ENCODE measurements around the gene TXN2.
"Not testable (repeated sequence)": the region's sequence is repeated elsewhere in the genome, so short reads cannot be mapped to it uniquely, and the experiment has no call there.

Gene TXN2

DNA sequence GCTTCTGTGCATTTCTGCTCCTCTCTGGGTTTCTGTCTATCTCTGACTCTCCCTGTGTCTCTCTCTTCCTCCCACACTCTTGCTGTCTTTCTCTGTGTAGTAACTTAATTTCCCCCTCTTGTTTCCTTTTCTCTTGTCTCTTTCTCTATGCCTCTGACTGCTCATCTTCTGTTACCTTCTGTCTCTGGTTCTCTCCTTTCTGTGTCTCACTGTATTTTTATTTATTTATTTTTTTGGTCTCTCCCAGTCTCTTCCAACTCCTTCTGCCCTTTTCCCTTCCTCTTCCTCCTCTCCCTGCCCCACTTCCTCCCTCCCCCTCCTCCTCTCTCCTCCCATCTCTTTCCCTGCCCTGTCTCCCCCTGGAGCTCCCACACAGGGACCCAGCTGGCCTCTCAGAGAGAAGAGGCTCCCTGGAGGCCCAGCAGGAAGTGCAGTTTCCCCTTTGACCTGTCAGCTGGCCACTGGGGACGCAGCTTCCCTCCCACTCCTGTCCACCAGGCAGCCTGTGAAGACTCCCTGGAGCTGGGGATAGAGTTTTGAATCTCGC is 55.4 kb downstream of the TXN2 start:
- no peak for DNase-seq

DNA sequence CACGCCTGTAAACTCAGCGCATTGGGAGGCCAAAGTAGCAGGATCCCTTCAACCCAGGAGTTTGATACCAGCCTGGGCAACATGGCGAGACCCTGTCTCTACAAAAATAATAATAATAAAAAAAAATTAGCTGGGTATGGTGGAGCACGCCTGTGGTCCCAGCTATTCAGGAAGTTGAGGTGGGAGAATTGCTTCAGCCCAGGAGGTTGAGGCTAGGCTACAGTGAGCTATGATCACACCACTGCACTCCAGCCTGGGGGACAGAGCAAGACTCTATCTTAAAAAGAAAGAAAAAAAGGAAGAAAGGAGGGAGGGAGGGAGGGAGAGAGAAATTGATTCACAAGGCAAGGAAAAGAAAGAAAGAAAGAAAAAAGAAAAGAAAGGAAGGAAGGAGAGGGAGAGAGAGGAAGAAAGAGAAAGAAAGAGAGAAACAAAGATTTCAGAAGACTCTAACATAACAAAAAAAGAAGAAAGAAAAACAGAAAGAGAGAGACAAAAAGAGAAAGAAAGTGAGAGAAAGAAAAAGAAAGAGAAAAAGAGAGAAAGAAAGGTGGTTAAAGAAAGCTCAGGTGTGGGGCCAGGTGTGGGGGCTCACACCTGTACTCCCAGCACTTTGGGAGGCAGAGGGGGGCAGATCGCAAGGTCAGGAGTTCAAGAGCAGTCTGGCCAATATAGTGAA is 56.4 kb downstream of the TXN2 start:
- no peak for DNase-seq

GRCh38 chr22:36424466-36424865 is 57.0 kb downstream of the TXN2 start:
- DNase-seq: not testable (repeated sequence)

DNA sequence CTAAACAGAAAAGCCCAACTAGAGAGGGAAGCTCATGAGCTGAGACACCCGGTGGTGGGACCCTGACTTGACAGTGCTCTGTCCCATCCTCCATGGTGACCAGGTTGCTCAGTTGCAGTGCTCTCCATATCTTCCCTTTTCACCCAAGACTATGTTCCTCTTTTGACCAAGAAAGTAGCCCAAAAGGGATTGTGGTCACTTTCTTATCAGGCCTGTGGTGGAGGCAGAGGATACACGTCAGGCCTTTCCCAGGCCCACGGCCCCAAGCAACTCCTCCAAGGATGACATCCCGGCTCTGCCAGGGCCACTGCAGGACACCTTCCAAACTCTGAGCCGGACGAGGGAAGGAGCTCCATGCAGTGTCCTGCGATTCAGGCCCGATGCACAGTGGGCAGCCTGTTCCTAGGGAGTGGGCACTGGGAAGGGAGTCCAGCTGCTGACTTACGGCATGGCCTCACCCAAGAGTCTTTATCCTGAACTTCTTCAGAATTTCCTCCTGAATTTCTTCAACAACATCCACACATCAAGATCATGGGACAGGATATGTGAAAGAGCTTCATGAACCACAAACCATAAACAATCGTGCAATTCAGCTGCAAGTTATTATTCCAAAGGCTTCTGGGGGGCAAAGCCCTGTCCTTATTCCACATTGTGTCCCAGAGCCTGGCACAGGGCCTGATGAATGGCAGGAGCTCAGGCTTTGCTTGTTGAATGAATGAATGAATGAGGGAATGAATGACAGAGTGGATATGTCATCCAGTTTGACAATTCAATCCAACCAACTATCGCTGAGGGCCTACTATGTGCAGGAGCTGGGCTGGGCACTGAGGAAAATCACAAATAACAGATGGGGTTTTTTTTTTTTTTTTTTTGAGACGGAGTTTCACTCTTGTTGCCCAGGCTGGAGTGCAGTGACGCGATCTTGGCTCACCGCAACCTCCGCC is 57.7 kb downstream of the TXN2 start:
- no peak for DNase-seq

DNA sequence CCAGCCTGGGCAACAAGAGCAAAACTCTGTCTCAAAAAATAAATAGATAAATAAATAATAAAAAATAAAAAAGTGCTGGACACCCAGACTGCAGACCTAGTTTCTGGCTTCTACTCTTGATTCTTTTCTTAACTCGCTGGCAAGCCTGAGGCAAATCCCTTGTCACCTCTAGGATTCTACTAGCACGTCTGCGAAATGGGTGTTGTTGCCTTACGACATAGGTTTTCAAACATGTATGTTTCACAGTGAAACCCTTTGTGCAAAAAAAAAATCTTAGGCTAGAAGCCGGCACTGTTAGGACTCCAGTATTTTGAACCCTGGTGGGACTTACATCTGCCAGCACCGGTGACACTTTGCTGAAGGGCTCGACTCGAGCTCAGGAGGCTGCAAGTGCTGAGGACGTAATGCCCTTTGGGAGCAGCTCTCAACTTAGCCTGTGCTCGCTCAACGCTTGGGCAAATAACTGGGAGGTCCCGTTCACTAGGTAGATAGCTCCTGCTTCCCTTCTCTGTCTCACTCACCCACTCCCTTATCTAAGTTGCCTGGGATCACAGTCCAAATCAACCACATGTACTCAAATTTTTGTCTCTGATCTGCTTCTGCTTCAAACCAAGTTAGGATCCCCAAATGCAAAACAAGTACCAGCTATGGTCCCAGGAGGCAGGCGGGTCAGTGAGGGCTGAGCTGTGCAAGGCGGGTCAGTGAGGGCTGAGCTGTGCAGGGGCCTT is 59.0 kb downstream of the TXN2 start:
- DNase-seq: no peak

- no peak for DNase-seq
Measured at GRCh38 chr22:36419912-36420882, 61.2 kb downstream of the TXN2 start.

- DNase-seq: no peak
Measured at GRCh38 chr22:36419177-36419911, 62.1 kb downstream of the TXN2 start.

GRCh38 chr22:36417281-36417686 is 64.2 kb downstream of the TXN2 start:
- DNase-seq: no peak
